ENCODE measurements around the gene TMEM205.
"Not testable (repeated sequence)": the region's sequence is repeated elsewhere in the genome, so short reads cannot be mapped to it uniquely, and the experiment has no call there.

The TMEM205 gene

DNA sequence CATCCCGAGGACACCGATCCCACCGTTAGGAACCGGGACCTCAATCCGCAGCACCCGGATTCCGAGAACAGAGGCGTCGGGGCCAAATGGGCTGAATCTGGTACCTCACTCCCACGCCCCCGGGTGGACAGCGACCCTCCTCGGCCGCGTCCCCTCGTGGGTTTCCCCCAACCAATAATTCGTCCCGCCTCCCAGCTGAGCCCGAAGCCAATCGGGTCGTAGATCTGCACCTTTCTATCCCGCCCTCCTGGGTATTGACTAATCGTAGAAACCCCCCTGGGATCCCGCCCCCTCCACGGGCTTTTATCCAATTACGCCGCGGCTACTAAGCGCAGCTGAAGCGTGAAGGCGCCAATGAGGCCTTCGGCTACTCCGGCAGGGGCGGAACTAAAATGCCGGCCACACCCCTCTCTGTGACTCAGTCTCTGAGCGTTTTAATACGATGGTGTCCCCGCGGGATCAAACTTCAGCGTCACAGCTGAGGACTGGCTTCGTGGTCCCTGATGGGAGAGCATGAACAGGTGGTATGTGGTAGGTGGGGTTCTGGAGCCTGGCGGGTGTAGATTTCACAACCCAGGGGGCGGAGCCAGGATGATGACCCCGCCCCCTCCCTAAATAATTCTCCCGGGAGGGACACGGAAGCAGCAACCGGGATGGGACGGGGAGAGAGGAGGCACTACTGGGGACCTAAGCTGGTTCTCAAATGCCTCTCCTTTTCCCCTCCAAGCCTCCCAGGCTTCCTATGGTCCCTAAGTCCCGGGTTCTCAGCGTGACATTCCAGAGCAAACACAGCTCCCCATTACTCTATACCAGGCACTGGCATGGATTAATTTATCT is at the start of gene TMEM205, which contains the start of gene CCDC159:
TSS of gene TMEM205 (minus strand) at position 165 of the 837 bp plus-strand sequence. CDS start 649 bp downstream, outside the sequence.
TSS of gene CCDC159 (plus strand) at position 416 of the 837 bp plus-strand sequence. CDS start at position 504, 88 bp downstream.
- Mint-ChIP-seq H3K9me3 (peaks cover 10% of the 10 kb centered on the region), H3K4me1 (ENCODE audit: low read depth) (peaks cover 17% of the 10 kb centered on the region), H3K4me3 (peak within 1 kb of the TSS; percentile 96), H3K27me3 (ENCODE audit: low read depth) (no peaks in the 10 kb centered on the region), H3K36me3 (ENCODE audit: low read depth) (peaks cover 9% of the 10 kb centered on the region), H3K27ac (peak within 1 kb of the TSS; percentile 97)
- DNase-seq (ENCODE audit: low spot score) = peak; percentile 98

GRCh38 chr19:11390933-11391680 is 45.0 kb upstream of the TMEM205 start:
- H3K4me3 Mint-ChIP-seq = no peak overlapping the region
- H3K27ac Mint-ChIP-seq = no peak overlapping the region
- peaks cover 14% of the 10 kb centered on the region for H3K4me1 Mint-ChIP-seq (ENCODE audit: low read depth)
- H3K27me3 Mint-ChIP-seq (ENCODE audit: low read depth) = peaks cover 10% of the 10 kb centered on the region
- no peak for DNase-seq (ENCODE audit: low spot score)
- H3K9me3 Mint-ChIP-seq = peaks cover 4% of the 10 kb centered on the region
- no peaks in the 10 kb centered on the region for H3K36me3 Mint-ChIP-seq (ENCODE audit: low read depth)

- Mint-ChIP-seq H3K9me3 (peaks cover 4% of the 10 kb centered on the region), H3K27me3 (ENCODE audit: low read depth) (peaks cover 9% of the 10 kb centered on the region), H3K4me3 (no peak overlapping the region), H3K27ac (no peak overlapping the region), H3K4me1 (ENCODE audit: low read depth) (peaks cover 14% of the 10 kb centered on the region), H3K36me3 (ENCODE audit: low read depth) (no peaks in the 10 kb centered on the region)
- no peak for DNase-seq (ENCODE audit: low spot score)
Measured at GRCh38 chr19:11390359-11390758, 44.3 kb upstream of the TMEM205 start.

DNA sequence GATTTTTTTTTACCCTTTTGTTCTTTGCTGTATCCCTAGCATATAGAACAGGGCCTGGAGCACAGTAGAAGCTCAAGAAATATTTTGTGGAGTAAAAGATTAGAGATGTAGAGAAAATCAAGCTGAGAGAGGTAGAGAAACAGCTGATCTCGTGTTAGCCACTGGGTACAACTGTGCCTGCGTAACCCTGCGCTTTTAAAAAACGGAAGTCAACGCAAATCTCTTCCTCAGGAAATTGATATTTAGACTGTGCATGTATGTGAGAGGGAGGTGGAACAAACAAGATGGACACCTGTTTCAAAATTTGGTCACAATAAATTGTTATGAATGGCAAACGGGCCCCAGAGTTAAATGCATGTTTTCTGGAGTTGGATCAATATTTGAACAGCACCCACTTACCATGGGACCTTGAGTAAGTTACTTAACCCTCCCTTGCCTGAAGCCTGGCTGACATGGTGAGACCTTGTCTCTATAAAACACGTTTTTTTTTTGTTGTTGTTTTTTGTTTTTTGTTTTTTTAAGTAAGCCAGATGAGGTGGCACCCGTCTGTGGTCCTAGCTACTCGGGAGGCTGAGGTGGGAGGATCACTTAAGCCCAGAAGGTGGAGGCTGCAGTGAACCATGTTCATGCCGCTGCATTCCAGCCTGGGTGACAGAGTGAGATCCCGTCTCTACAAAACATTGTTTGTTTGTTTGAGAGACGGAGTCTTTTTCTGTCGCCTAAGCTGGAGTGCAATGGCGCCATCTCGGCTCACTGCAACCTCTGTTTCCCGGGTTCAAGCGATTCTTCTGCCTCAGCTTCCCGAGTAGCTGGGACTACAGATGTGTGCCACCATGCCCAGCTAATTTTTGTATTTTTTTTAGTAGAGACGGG is 41.3 kb upstream of the TMEM205 start:
- Mint-ChIP-seq H3K4me1 (ENCODE audit: low read depth) (peaks cover 6% of the 10 kb centered on the region), H3K9me3 (peaks cover 4% of the 10 kb centered on the region), H3K27ac (no peak overlapping the region), H3K27me3 (ENCODE audit: low read depth) (peaks cover 24% of the 10 kb centered on the region), H3K36me3 (ENCODE audit: low read depth) (no peaks in the 10 kb centered on the region), H3K4me3 (no peak overlapping the region)
- DNase-seq (ENCODE audit: low spot score) = no peak

GRCh38 chr19:11384778-11385129 is 38.7 kb upstream of the TMEM205 start:
- DNase-seq (ENCODE audit: low spot score) = no peak
- Mint-ChIP-seq H3K9me3 (no peaks in the 10 kb centered on the region), H3K4me1 (ENCODE audit: low read depth) (peaks cover 20% of the 10 kb centered on the region), H3K4me3 (no peak overlapping the region), H3K27ac (no peak overlapping the region), H3K27me3 (ENCODE audit: low read depth) (peaks cover 27% of the 10 kb centered on the region), H3K36me3 (ENCODE audit: low read depth) (peaks cover 2% of the 10 kb centered on the region)

GRCh38 chr19:11383706-11384048 is 37.6 kb upstream of the TMEM205 start:
- no peak for DNase-seq (ENCODE audit: low spot score)
- Mint-ChIP-seq H3K9me3 (no peaks in the 10 kb centered on the region), H3K36me3 (ENCODE audit: low read depth) (peaks cover 3% of the 10 kb centered on the region), H3K27ac (no peak overlapping the region), H3K4me1 (ENCODE audit: low read depth) (peaks cover 23% of the 10 kb centered on the region), H3K27me3 (ENCODE audit: low read depth) (peaks cover 27% of the 10 kb centered on the region), H3K4me3 (no peak overlapping the region)

- DNase-seq (ENCODE audit: low spot score) = peak; percentile 33
- H3K9me3 Mint-ChIP-seq = no peaks in the 10 kb centered on the region
- peaks cover 7% of the 10 kb centered on the region for H3K36me3 Mint-ChIP-seq (ENCODE audit: low read depth)
- peaks cover 27% of the 10 kb centered on the region for H3K27me3 Mint-ChIP-seq (ENCODE audit: low read depth)
- H3K4me1 Mint-ChIP-seq (ENCODE audit: low read depth) = peaks cover 24% of the 10 kb centered on the region
- H3K27ac Mint-ChIP-seq = peak overlapping the region; percentile 82
- H3K4me3 Mint-ChIP-seq = peak overlapping the region; percentile 88
Measured at GRCh38 chr19:11382898-11383705, 37.0 kb upstream of the TMEM205 start.

- H3K36me3 Mint-ChIP-seq (ENCODE audit: low read depth) = peaks cover 16% of the 10 kb centered on the region
- H3K27ac Mint-ChIP-seq = peak overlapping the region; percentile 100
- DNase-seq (ENCODE audit: low spot score) = peak; percentile 96
- peaks cover 24% of the 10 kb centered on the region for H3K27me3 Mint-ChIP-seq (ENCODE audit: low read depth)
- H3K4me3 Mint-ChIP-seq = peak overlapping the region; percentile 88
- H3K9me3 Mint-ChIP-seq = no peaks in the 10 kb centered on the region
- peaks cover 35% of the 10 kb centered on the region for H3K4me1 Mint-ChIP-seq (ENCODE audit: low read depth)
Measured at GRCh38 chr19:11380653-11381537, 34.8 kb upstream of the TMEM205 start.

GRCh38 chr19:11379857-11380350 is 33.8 kb upstream of the TMEM205 start:
- Mint-ChIP-seq H3K9me3 (no peaks in the 10 kb centered on the region), H3K27ac (peak overlapping the region; percentile 100), H3K27me3 (ENCODE audit: low read depth) (peaks cover 20% of the 10 kb centered on the region), H3K4me3 (peak overlapping the region; percentile 88), H3K36me3 (ENCODE audit: low read depth) (peaks cover 16% of the 10 kb centered on the region), H3K4me1 (ENCODE audit: low read depth) (peaks cover 40% of the 10 kb centered on the region)
- no peak for DNase-seq (ENCODE audit: low spot score)

DNA sequence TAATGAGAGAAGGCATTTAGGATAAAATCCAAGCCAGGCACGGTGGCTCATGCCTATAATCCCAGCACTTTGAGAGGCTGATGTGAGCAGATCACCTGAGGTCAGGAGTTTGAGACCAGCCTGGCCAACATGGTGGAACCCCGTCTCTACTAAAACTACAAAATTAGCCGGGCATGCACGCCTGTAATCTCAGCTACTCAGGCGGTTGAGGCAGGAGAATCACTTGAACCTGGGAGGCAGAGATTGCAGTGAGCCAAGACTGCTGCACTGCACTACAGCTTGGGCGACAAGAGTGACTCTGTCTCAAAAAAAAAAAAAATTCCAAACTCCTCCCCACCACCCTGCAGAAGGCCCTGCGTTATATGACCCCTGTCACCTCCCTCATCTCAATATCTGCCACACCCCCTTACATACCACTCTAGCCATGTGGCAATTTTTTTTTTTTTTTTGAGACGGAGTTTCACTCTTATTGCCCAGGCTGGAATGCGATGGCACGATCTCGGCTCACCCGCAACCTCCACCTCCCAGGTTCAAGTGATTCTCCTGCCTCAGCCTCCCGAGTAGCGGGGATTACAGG is 33.3 kb upstream of the TMEM205 start:
- DNase-seq (ENCODE audit: low spot score); H3K9me3 Mint-ChIP-seq: not testable (repeated sequence)
- H3K27ac Mint-ChIP-seq = peak overlapping the region; percentile 100
- peak overlapping the region; percentile 25 for H3K4me3 Mint-ChIP-seq
- H3K4me1 Mint-ChIP-seq (ENCODE audit: low read depth) = peaks cover 38% of the 10 kb centered on the region
- H3K27me3 Mint-ChIP-seq (ENCODE audit: low read depth) = peaks cover 15% of the 10 kb centered on the region
- peaks cover 16% of the 10 kb centered on the region for H3K36me3 Mint-ChIP-seq (ENCODE audit: low read depth)

DNA sequence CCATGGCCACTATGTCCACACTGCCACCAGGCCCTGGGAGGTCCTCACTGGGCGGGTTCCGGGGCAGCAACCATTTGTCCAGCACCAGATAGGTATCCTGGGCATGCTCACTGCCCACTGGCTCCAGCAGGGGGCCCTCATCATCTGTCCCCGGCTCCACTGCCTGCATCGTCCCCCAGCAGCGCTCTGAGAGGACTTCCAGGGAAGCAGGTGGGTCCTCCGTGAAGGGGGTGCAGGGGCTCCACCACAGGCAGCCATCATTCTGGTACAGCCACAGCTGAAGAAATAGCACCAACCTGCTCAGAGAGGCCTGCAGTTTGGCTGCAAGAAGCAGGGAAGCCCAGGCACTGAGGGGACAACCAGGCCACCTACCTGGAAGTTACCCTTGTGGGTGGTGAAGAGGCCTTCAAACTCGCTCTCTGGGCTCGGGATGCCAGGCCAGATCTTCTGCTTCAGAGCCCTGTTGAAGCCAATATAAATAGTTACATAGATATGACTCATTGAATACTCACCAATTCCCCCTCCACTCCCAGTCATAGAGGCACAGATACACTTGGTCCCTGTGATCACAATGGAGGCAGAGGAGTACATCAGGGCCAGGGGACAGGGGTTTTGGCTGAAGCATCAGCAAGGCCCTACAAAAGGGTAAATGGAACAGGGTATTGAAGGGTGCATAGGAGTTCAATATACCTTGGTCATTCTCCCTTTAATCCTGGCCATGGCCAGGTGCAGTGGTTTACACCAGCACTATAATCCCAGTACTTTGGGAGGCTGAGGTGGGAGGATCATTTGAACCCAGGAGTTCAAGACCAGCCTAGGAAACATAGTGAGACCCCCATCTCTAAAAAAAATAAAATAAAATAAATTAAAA is 32.5 kb upstream of the TMEM205 start:
- peaks cover 12% of the 10 kb centered on the region for H3K27me3 Mint-ChIP-seq (ENCODE audit: low read depth)
- no peak for DNase-seq (ENCODE audit: low spot score)
- no peaks in the 10 kb centered on the region for H3K9me3 Mint-ChIP-seq
- peak overlapping the region; percentile 69 for H3K27ac Mint-ChIP-seq
- no peak overlapping the region for H3K4me3 Mint-ChIP-seq
- H3K36me3 Mint-ChIP-seq (ENCODE audit: low read depth) = peaks cover 16% of the 10 kb centered on the region
- peaks cover 38% of the 10 kb centered on the region for H3K4me1 Mint-ChIP-seq (ENCODE audit: low read depth)

Data from T-helper 2 cell treated with Interferon-gamma antibody and Interleukin-4, amounts not matched to agents 5 μg/mL and 100 μg/mL, for 36 hours (primary cell).